Measurements from ENCODE around the gene GALNT10.

GALNT10 gene

GRCh38 chr5:154206311-154206710 is 15.8 kb downstream of the GALNT10 start:
- H3K27me3 Mint-ChIP-seq: no peaks in the 10 kb centered on the region
- H3K27ac Mint-ChIP-seq: no peak overlapping the region
- no peak overlapping the region for H3K4me3 Mint-ChIP-seq
- H3K4me1 Mint-ChIP-seq: peaks cover 44% of the 10 kb centered on the region
- ATAC-seq: no peak
- H3K9me3 Mint-ChIP-seq: no peaks in the 10 kb centered on the region
- peaks cover 47% of the 10 kb centered on the region for H3K36me3 Mint-ChIP-seq

DNA sequence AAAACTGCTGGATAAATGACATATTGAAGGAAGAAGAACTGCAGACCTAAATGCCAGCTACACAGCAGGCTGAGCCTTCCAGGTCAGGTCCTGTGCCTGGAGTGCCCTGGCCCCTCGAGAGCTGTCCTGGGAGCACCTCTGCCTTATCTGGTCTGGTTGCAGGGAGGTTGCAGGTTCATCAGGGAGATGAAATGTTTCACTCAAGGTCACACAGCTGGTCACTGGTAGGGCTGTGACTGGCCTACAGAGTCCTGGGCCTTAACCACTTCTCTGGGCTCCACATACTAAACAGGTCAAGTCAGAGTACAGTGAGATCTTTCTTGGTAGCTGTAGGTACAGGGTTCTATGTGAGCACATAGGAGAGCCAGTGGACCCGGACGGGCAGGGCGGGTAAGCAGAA is 16.7 kb downstream of the GALNT10 start:
- H3K4me3 Mint-ChIP-seq: no peak overlapping the region
- no peak for ATAC-seq
- H3K36me3 Mint-ChIP-seq: peaks cover 44% of the 10 kb centered on the region
- no peak overlapping the region for H3K27ac Mint-ChIP-seq
- peaks cover 44% of the 10 kb centered on the region for H3K4me1 Mint-ChIP-seq
- H3K9me3 Mint-ChIP-seq: no peaks in the 10 kb centered on the region
- no peaks in the 10 kb centered on the region for H3K27me3 Mint-ChIP-seq

DNA sequence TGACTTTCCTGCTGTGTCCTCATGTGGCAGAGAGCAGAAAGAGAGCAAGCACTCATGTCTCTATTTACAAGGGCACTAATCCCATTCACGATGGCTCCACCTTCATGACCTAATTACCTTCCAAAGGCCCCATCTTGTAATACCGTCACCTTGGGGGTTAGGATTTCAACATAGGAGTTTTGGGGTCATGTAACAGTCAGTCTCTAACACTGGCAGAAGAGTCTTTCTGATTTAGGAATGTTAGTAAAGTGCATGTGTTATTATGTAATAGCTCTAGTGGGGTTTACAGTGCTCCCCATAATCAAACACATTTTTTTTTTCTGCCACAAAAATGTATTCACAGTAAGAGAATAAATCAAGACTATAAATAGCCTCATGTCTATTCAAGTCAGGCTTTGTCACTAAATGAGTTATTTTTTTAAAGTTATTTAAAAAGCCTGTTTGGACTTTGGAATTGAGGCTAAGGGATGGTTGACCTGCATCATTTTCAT is 19.1 kb downstream of the GALNT10 start:
- H3K4me3 Mint-ChIP-seq: no peak overlapping the region
- H3K4me1 Mint-ChIP-seq: peaks cover 34% of the 10 kb centered on the region
- ATAC-seq: no peak
- no peak overlapping the region for H3K27ac Mint-ChIP-seq
- peaks cover 37% of the 10 kb centered on the region for H3K36me3 Mint-ChIP-seq
- H3K9me3 Mint-ChIP-seq: no peaks in the 10 kb centered on the region
- H3K27me3 Mint-ChIP-seq: no peaks in the 10 kb centered on the region

DNA sequence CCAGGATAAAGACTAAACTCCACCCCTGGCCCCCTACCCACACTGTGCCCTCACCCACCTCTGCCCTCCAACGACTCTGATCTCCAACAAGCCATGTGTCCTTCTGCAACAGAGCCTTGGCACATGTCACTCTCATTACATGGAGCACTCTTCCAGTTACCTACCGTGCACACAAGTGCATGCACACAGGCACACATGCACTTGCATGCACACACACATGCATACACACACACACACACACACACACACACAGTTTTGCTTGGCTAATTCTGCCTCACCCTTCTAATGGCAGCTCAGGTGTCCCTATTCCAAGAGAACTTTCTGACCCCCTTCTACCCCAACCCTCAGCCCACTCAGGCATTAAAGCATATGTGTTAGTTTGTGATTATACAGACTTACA is 19.6 kb downstream of the GALNT10 start:
- peaks cover 36% of the 10 kb centered on the region for H3K36me3 Mint-ChIP-seq
- peaks cover 36% of the 10 kb centered on the region for H3K4me1 Mint-ChIP-seq
- H3K4me3 Mint-ChIP-seq: no peak overlapping the region
- H3K9me3 Mint-ChIP-seq: no peaks in the 10 kb centered on the region
- no peak overlapping the region for H3K27ac Mint-ChIP-seq
- no peak for ATAC-seq
- no peaks in the 10 kb centered on the region for H3K27me3 Mint-ChIP-seq

DNA sequence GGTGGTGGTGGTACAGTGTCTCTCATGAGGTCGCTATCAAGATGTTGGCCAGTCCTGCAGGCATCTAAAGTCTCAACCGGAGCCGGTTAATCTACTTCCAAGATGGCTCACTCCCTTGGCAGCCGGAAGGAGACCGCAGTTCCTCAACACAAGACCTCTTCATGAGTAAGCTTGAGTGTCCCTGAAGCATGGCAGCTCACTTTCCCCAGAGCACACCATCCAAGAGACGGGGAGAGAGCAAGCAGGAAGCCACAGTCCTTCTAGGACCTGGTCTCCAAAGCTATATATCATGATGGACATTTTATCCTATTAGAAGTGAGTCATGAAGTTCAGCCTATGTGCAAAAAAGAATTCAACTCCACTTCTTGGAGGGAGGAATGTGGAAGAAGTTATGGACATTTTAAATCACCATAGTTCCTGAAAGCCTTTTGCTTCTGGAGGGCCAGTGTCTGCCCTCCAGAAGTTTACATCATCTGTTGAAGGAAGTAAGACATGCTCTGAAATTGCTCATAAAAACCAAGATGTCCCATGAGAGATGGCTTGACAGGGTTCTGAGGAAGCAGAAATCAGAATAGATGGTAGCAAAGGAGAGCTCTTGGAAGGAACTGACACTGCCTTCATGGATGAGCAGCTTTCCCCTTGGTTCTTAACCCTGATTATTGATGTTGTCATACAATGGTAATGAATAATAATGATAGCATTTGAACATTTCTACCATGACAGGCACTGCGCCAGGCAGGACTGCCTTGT is 21.3 kb downstream of the GALNT10 start:
- peaks cover 29% of the 10 kb centered on the region for H3K36me3 Mint-ChIP-seq
- no peaks in the 10 kb centered on the region for H3K27me3 Mint-ChIP-seq
- no peak overlapping the region for H3K27ac Mint-ChIP-seq
- H3K9me3 Mint-ChIP-seq: no peaks in the 10 kb centered on the region
- H3K4me1 Mint-ChIP-seq: peaks cover 45% of the 10 kb centered on the region
- ATAC-seq: peak; percentile 82
- H3K4me3 Mint-ChIP-seq: no peak overlapping the region

- Mint-ChIP-seq H3K36me3 (peaks cover 16% of the 10 kb centered on the region), H3K27me3 (no peaks in the 10 kb centered on the region), H3K27ac (no peak overlapping the region), H3K4me1 (peaks cover 55% of the 10 kb centered on the region), H3K9me3 (no peaks in the 10 kb centered on the region), H3K4me3 (no peak overlapping the region)
- no peak for ATAC-seq
Observed at GRCh38 chr5:154213592-154213991, 23.1 kb downstream of the GALNT10 start.

- Mint-ChIP-seq H3K36me3 (peaks cover 17% of the 10 kb centered on the region), H3K27ac (peak overlapping the region; percentile 70), H3K4me3 (no peak overlapping the region), H3K9me3 (no peaks in the 10 kb centered on the region), H3K27me3 (no peaks in the 10 kb centered on the region), H3K4me1 (peaks cover 61% of the 10 kb centered on the region)
- peak; percentile 70 for ATAC-seq
Observed at GRCh38 chr5:154214371-154215106, 24.0 kb downstream of the GALNT10 start.

DNA sequence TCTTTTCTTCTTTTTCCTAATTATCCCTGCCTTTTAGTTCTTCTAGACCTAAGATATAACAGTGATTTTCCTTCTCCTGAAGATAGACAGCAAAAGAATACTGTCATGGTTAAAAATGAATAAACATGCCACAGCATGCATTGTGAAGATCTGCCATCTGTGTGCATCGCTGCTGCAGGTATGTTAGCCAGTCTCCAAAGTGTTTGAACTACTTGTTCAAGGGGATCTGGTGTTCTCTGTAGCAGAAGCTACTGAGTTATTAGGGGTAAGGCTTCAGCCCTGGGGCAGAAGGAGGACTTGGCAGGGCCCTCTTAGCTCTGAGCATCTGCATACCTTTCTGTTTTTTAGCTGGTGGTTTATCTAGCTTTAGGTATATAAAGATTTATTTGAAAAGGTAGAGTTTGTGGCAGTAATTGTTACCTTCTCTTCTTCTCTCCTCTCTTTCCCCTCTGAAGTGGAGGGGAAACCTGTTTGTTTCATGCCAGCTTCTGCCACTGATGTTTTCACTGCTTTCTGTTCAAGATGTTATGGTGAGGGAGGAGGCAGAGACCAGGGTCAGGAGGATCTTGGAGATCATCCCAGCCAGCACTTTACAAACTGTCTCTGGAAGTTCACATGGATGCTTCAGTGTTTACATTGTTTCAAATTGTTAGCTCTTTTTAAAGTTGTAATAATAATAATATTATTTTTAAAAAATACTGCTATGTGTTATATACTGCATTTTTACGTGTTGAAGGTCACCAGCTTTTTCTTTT is 25.2 kb downstream of the GALNT10 start:
- peaks cover 17% of the 10 kb centered on the region for H3K36me3 Mint-ChIP-seq
- H3K9me3 Mint-ChIP-seq: no peaks in the 10 kb centered on the region
- H3K27ac Mint-ChIP-seq: no peak overlapping the region
- H3K4me1 Mint-ChIP-seq: peaks cover 58% of the 10 kb centered on the region
- H3K4me3 Mint-ChIP-seq: no peak overlapping the region
- no peaks in the 10 kb centered on the region for H3K27me3 Mint-ChIP-seq
- ATAC-seq: no peak

- Mint-ChIP-seq H3K4me3 (no peak overlapping the region), H3K4me1 (peaks cover 56% of the 10 kb centered on the region), H3K27ac (peak overlapping the region; percentile 22), H3K27me3 (no peaks in the 10 kb centered on the region), H3K9me3 (no peaks in the 10 kb centered on the region), H3K36me3 (peaks cover 22% of the 10 kb centered on the region)
- no peak for ATAC-seq
Observed at GRCh38 chr5:154217462-154217861, 26.9 kb downstream of the GALNT10 start.

DNA sequence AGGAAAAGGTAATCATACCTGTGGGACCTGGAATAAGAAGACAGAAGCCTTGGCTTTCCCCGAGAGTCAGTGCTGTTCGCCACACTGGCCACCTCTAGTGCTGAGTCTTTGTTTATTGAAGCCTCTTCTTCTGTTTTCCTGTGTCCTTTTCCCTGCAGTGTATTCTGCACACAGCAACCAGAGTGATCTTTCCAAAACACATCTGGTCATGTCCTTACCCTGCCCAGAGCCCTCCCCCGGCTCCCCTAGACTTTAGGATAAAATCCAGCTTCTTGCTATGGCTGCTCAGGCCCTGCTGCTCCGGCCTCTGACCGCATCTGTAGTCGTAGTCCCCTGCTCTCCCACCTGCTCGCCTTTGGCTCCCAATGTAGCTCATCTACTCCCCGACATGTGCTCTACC is 28.3 kb downstream of the GALNT10 start:
- Mint-ChIP-seq H3K9me3 (no peaks in the 10 kb centered on the region), H3K4me3 (no peak overlapping the region), H3K4me1 (peaks cover 65% of the 10 kb centered on the region), H3K27me3 (no peaks in the 10 kb centered on the region), H3K36me3 (peaks cover 22% of the 10 kb centered on the region), H3K27ac (no peak overlapping the region)
- no peak for ATAC-seq

- Mint-ChIP-seq H3K4me1 (peaks cover 56% of the 10 kb centered on the region), H3K27ac (peak overlapping the region; percentile 80)
Observed at GRCh38 chr5:154220625-154221024, 30.1 kb downstream of the GALNT10 start.

DNA sequence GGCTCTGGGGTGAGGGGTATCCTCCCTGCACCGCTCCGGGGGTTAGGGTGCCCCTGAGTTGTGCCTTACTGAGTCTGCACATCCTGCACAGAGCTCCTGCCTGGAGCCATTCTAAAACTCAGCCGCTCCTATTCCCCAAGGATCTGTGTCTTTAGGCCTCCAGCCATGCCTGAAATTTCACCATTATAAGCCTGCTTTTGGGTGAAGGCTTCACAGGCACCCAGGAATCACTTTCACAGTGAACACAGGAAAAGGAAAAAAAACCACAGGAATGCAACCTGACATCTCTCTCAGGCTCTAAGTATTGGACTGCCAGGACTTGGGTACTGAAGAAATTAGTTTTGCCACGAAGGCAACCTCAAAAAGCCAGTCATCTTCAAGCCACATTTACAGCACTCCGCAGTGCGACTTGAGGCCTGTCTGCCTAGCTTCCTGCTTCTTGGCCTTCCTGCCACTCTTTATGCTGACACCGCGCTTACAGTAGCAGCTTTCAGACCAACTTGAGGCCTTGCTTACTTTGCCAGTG is 30.9 kb downstream of the GALNT10 start:
- ATAC-seq: peak; percentile 68
- Mint-ChIP-seq H3K36me3 (peaks cover 30% of the 10 kb centered on the region), H3K27me3 (no peaks in the 10 kb centered on the region), H3K4me1 (peaks cover 53% of the 10 kb centered on the region), H3K9me3 (no peaks in the 10 kb centered on the region), H3K4me3 (no peak overlapping the region), H3K27ac (peak overlapping the region; percentile 80)

More at GRCh38 chr5:154220625-154221024, 30.1 kb downstream of the GALNT10 start:
- H3K27me3 Mint-ChIP-seq: no peaks in the 10 kb centered on the region
- peaks cover 26% of the 10 kb centered on the region for H3K36me3 Mint-ChIP-seq
- H3K9me3 Mint-ChIP-seq: no peaks in the 10 kb centered on the region
- no peak overlapping the region for H3K4me3 Mint-ChIP-seq
- ATAC-seq: no peak

DNA sequence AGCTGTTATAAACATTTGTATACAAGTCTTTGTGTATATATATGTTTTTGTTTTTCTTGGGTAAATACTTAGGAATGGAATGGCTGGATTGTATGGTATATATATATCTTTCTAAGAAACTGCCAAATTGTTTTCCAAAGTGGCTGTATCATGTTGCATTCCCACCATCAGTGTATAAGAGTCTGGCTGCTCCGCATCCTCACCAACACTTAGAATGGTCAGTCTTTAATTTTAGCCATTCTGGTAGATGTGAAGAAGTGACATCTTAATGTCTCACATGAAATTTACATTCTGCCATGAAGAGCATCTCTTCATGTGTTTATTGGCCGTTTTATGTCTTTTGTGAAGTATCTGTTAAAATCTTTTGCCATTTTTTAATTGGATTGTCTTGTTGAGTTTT is 31.9 kb downstream of the GALNT10 start:
- ATAC-seq: no peak
- H3K27ac Mint-ChIP-seq: peak overlapping the region; percentile 80
- H3K4me1 Mint-ChIP-seq: peaks cover 45% of the 10 kb centered on the region
- peaks cover 40% of the 10 kb centered on the region for H3K36me3 Mint-ChIP-seq
- no peak overlapping the region for H3K4me3 Mint-ChIP-seq
- no peaks in the 10 kb centered on the region for H3K27me3 Mint-ChIP-seq
- H3K9me3 Mint-ChIP-seq: peaks cover 3% of the 10 kb centered on the region

- no peak overlapping the region for H3K4me3 Mint-ChIP-seq
- peaks cover 6% of the 10 kb centered on the region for H3K9me3 Mint-ChIP-seq
- no peak overlapping the region for H3K27ac Mint-ChIP-seq
- peaks cover 48% of the 10 kb centered on the region for H3K36me3 Mint-ChIP-seq
- H3K4me1 Mint-ChIP-seq: peaks cover 50% of the 10 kb centered on the region
- no peak for ATAC-seq
- H3K27me3 Mint-ChIP-seq: no peaks in the 10 kb centered on the region
Observed at GRCh38 chr5:154223320-154223719, 32.8 kb downstream of the GALNT10 start.

DNA sequence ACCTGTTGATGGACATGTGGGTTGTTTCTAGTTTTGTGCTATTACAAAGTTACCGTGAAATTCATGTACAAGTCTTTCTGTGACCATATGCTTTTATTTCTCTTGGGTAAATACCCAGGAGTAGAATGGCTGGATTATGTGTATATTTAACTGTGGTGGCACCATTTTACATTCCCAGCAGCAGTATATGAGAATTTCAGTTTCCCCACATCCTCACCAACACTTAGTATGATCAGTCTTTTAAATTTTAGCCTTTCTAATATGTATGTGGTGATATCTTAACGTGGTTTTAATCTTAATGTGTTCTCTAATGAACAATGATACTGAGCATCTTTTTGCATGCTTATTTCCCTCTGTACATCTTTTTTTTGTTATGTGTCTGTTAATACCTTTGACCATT is 36.6 kb downstream of the GALNT10 start:
- peaks cover 6% of the 10 kb centered on the region for H3K9me3 Mint-ChIP-seq
- peaks cover 55% of the 10 kb centered on the region for H3K4me1 Mint-ChIP-seq
- no peak for ATAC-seq
- H3K27ac Mint-ChIP-seq: no peak overlapping the region
- H3K4me3 Mint-ChIP-seq: no peak overlapping the region
- no peaks in the 10 kb centered on the region for H3K27me3 Mint-ChIP-seq
- peaks cover 36% of the 10 kb centered on the region for H3K36me3 Mint-ChIP-seq
